GM23338 (cell line): ENCODE results near the gene RHOH. TPM values are rescaled to one million over a fixed set of nuclear protein-coding genes. Genes with fewer than 3 reads are reported as not detected.

Experiments
- ATAC-seq: fragments of 200-7000 bp; cut with Tn5 transposase; 3 replicates; pipeline ENCODE4 v1.9.1; 2020
- DNase-seq: peaks from one replicate; pipeline ENCODE4 v3.0.0-alpha.2; 2015; ENCODE audit warnings: low spot score
- H2AFZ ChIP-seq: fragments of 200-600 bp; sonication (generic); 2 replicates; pipeline ENCODE4 v1.8.0; 2016; ENCODE audit warnings: antibody characterized with exemption, mild to moderate bottlenecking, moderate library complexity
- H3F3A ChIP-seq: fragments of 200-600 bp; sonication (generic); replicated peaks from 2 replicates; pipeline ENCODE4 v1.8.0; 2017; ENCODE audit warnings: antibody characterized with exemption, mixed run types, low read depth
- H3K27ac ChIP-seq: fragments of 200-600 bp; sonication (generic); 2 replicates; pipeline ENCODE4 v1.6.1; 2016; ENCODE audit warnings: low read depth
- H3K27me3 ChIP-seq: fragments of 200-600 bp; sonication (generic); 2 replicates; pipeline ENCODE4 v1.8.0; 2016; ENCODE audit warnings: mild to moderate bottlenecking, mixed run types, moderate library complexity; ENCODE audit not compliant: insufficient read depth
- H3K36me3 ChIP-seq: fragments of 200-600 bp; sonication (generic); 2 replicates; pipeline ENCODE4 v1.8.0; 2016; ENCODE audit warnings: mild to moderate bottlenecking; ENCODE audit not compliant: insufficient read depth
- H3K4me1 ChIP-seq: fragments of 200-600 bp; sonication (generic); 2 replicates; pipeline ENCODE4 v1.8.0; 2016; ENCODE audit warnings: mild to moderate bottlenecking, moderate library complexity; ENCODE audit not compliant: insufficient read depth
- H3K4me2 ChIP-seq: fragments of 200-600 bp; sonication (generic); 2 replicates; pipeline ENCODE4 v1.7.1; 2017; ENCODE audit warnings: mixed run types
- H3K4me3 ChIP-seq: fragments of 200-600 bp; sonication (generic); 2 replicates; pipeline ENCODE4 v1.6.1; 2016; ENCODE audit warnings: mixed run types
- H3K79me2 ChIP-seq: fragments of 200-600 bp; sonication (generic); replicated peaks from 2 replicates; pipeline ENCODE4 v1.8.0; 2017; ENCODE audit warnings: mild to moderate bottlenecking; ENCODE audit not compliant: insufficient read depth
- H3K9me2 ChIP-seq: fragments of 200-600 bp; sonication (generic); 2 replicates; pipeline ENCODE4 v1.8.0; 2017; ENCODE audit not compliant: insufficient read depth
- H4K20me1 ChIP-seq: fragments of 200-600 bp; sonication (generic); replicated peaks from 2 replicates; pipeline ENCODE4 v1.8.0; 2017; ENCODE audit warnings: mild to moderate bottlenecking; ENCODE audit not compliant: insufficient read depth
- H3K27ac Mint-ChIP-seq: 2 replicates; pipeline ENCODE4 v1.8.0; 2020; ENCODE audit warnings: inconsistent platforms, mild to moderate bottlenecking, moderate library complexity, mixed read lengths
- H3K27me3 Mint-ChIP-seq: 3 replicates; pipeline ENCODE4 v1.8.0; 2022; ENCODE audit warnings: low read depth, mild to moderate bottlenecking, moderate library complexity, mixed read lengths, inconsistent platforms; ENCODE audit not compliant: insufficient read depth, poor library complexity
- H3K36me3 Mint-ChIP-seq: 3 replicates; pipeline ENCODE4 v1.8.0; 2021; ENCODE audit warnings: low read depth, mild to moderate bottlenecking, inconsistent platforms, moderate library complexity, mixed read lengths
- H3K4me1 Mint-ChIP-seq: 3 replicates; pipeline ENCODE4 v1.8.0; 2020; ENCODE audit warnings: mild to moderate bottlenecking, inconsistent platforms, mixed read lengths
- H3K4me3 Mint-ChIP-seq: 3 replicates; pipeline ENCODE4 v1.8.0; 2021; ENCODE audit warnings: moderate library complexity, mild to moderate bottlenecking, inconsistent platforms, mixed read lengths
- H3K9me3 Mint-ChIP-seq: 3 replicates; pipeline ENCODE4 v1.8.0; 2020; ENCODE audit warnings: moderate library complexity, mild to moderate bottlenecking, inconsistent platforms, mixed read lengths
- CREB1 ChIP-seq: fragments of 250-450 bp; sonication (Bioruptor Pico); IDR thresholded peaks from 2 replicates; pipeline ENCODE4 v1.5.0; 2020; ENCODE audit warnings: low read depth, mild to moderate bottlenecking, moderate library complexity
- CTCF ChIP-seq, 2 experiments: fragments of 200-600 bp in 1 of 2; sonication (generic) in 1 of 2; conservative IDR thresholded peaks; 2 replicates each; pipeline versions ENCODE4 v1.5.1 to v1.6.1; 2016 to 2017; ENCODE audit warnings: antibody characterized with exemption in 2 of 2, low read depth in 2 of 2, mild to moderate bottlenecking in 2 of 2, moderate library complexity in 1 of 2
- ETS1 ChIP-seq: IDR thresholded peaks from 2 replicates; pipeline ENCODE4 v1.6.1; 2016; ENCODE audit warnings: antibody characterized with exemption
- EZH2 ChIP-seq: fragments of 200-600 bp; sonication (generic); IDR thresholded peaks from one replicate; pipeline ENCODE4 v1.8.0; 2017; ENCODE audit warnings: antibody characterized with exemption, mild to moderate bottlenecking, low read depth; ENCODE audit not compliant: unreplicated experiment
- EZH2phosphoT487 ChIP-seq: fragments of 200-600 bp; sonication (generic); IDR thresholded peaks from one replicate; pipeline ENCODE4 v1.8.1; 2018; ENCODE audit warnings: antibody characterized with exemption; ENCODE audit not compliant: unreplicated experiment
- JUNB ChIP-seq: IDR thresholded peaks from one replicate; pipeline ENCODE4 v1.6.1; 2016; ENCODE audit warnings: antibody characterized with exemption; ENCODE audit not compliant: unreplicated experiment
- NANOG ChIP-seq: IDR thresholded peaks from 2 replicates; pipeline ENCODE4 v1.6.1; 2016; ENCODE audit warnings: antibody characterized with exemption, borderline replicate concordance
- POLR2AphosphoS5 ChIP-seq: IDR thresholded peaks from 2 replicates; pipeline ENCODE4 v1.6.1; 2016; ENCODE audit warnings: antibody characterized with exemption, low read depth
- REST ChIP-seq: IDR thresholded peaks from one replicate; pipeline ENCODE4 v1.6.1; 2018; ENCODE audit warnings: antibody characterized with exemption; ENCODE audit not compliant: unreplicated experiment
- STAT1 ChIP-seq: IDR thresholded peaks from one replicate; pipeline ENCODE4 v1.6.1; 2016; ENCODE audit warnings: antibody characterized with exemption; ENCODE audit not compliant: unreplicated experiment
- ZNF114 ChIP-seq: fragments of 250-450 bp; sonication (Bioruptor Pico); IDR thresholded peaks from 2 replicates; pipeline ENCODE4 v1.5.0; 2020; ENCODE audit warnings: mild to moderate bottlenecking, moderate library complexity
- ZNF331 ChIP-seq: fragments of 250-450 bp; sonication (Bioruptor Pico); IDR thresholded peaks from 2 replicates; pipeline ENCODE4 v1.5.0; 2020; ENCODE audit warnings: low read depth, mild to moderate bottlenecking, moderate library complexity
- ZNF462 ChIP-seq: fragments of 250-450 bp; sonication (Bioruptor Pico); IDR thresholded peaks from 2 replicates; pipeline ENCODE4 v1.5.0; 2020; ENCODE audit warnings: mild to moderate bottlenecking, moderate library complexity
- polyA plus RNA-seq: library from polyadenylated mRNA; unstranded; fragments of >200 nt; fragmentation: Nextera tagmentation; extraction: Ambion mirVana; gene quantifications from 2 replicates; pipeline ENCODE4 v1.2.1, GENCODE V29; 2016
- total RNA-seq: library from RNA; depleted of rRNA; stranded (reverse); fragments of >200 nt; shearing (Covaris generic); gene quantifications from 2 replicates; pipeline ENCODE4 v1.2.3, GENCODE V29; 2014

RHOH gene
- total and polyA plus RNA-seq, 2 experiments from 2014 or later, result 2.2 to 3.7 TPM

GRCh38 chr4:40178672-40179071 is 18.2 kb upstream of the RHOH start:
- no peak overlapping the region for H3K27ac ChIP-seq
- Mint-ChIP-seq H3K4me3 (no peak overlapping the region), H3K36me3 (no peaks in the 10 kb centered on the region), H3K9me3 (no peaks in the 10 kb centered on the region; the same call in 2 of the 3 replicates), H3K27ac (no peak overlapping the region; the same call in 1 of the 2 replicates), H3K27me3 (peaks cover 13% of the 10 kb centered on the region), H3K4me1 (peaks cover 22% of the 10 kb centered on the region)
- no peaks in the 10 kb centered on the region; the same call in 1 of the 2 replicates for H3F3A ChIP-seq
- no peak overlapping the region for H3K4me2 ChIP-seq
- no peaks in the 10 kb centered on the region for H3K79me2 ChIP-seq
- H3K4me3 ChIP-seq, result no peak overlapping the region
- no peak for ATAC-seq
- H3K4me1 ChIP-seq, result peaks cover 13% of the 10 kb centered on the region
- H3K36me3 ChIP-seq, result no peaks in the 10 kb centered on the region
- no peak for TF ChIP-seq EZH2phosphoT487
- TF ChIP-seq CTCF (conservative IDR thresholded peaks at IDR 0.05; ENCODE audit: low read depth in 2 of 2), result no peak
- TF ChIP-seq NANOG, result no peak
- no peak for TF ChIP-seq STAT1
- no peak for TF ChIP-seq JUNB
- TF ChIP-seq ZNF462 (CRISPR knock-in tag), result no peak
- no peak for TF ChIP-seq REST
- no peak for TF ChIP-seq EZH2
- no peak for TF ChIP-seq ZNF331 (CRISPR knock-in tag)
- no peak for TF ChIP-seq ETS1
- no peak for TF ChIP-seq POLR2AphosphoS5
- TF ChIP-seq CREB1 (CRISPR knock-in tag), result no peak
- no peak for TF ChIP-seq ZNF114 (CRISPR knock-in tag)
- H4K20me1 ChIP-seq, result no peaks in the 10 kb centered on the region
- DNase-seq, result no peak
- no peaks in the 10 kb centered on the region for H3K27me3 ChIP-seq
- no peaks in the 10 kb centered on the region for H3K9me2 ChIP-seq
- no peak overlapping the region for H2AFZ ChIP-seq
